GM08714 (cell line): ENCODE data around the gene SMG1.
A peak's percentile ranks its signal among the peaks of the same experiment; 100 is the strongest.
"Not testable (repeated sequence)": the region's sequence is repeated elsewhere in the genome, so short reads cannot be mapped to it uniquely, and the experiment has no call there.

Experiments used
- H3K4me3 ChIP-seq: fragments of 200-500 bp; sonication (Bioruptor generic); 2 replicates; pipeline ENCODE4 v1.5.1; 2014; ENCODE audit warnings: mild to moderate bottlenecking, low read length, inconsistent platforms
- ZNF274 ChIP-seq: IDR thresholded peaks from 2 replicates; pipeline ENCODE4 v1.6.1; 2012; ENCODE audit warnings: mild to moderate bottlenecking, low read depth, low read length

SMG1 gene

DNA sequence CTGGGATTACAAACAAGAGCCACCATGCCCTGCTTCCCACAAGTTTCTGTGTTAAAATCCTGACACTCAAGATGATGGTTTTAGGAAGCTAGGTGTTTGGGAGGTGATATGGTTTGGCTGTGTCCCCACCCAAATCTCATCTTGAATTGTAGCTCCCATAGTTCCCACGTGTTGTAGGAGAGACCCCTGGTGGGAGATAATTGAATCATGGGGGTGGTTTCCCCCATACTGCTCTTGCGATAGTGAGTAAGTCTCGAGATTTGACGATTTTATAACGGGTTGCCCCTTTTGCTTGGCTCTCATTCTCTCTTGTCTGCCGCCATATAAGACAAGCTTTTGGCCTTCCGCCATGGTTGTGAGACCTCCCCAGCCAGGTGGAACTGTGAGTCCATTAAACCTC, 17.2 kb upstream of the SMG1 start:
- no peak for TF ChIP-seq ZNF274
- H3K4me3 ChIP-seq, result no peak overlapping the region

- TF ChIP-seq ZNF274, result no peak
- H3K4me3 ChIP-seq, result no peak overlapping the region
Measured at GRCh38 chr16:18942061-18942460, 15.9 kb upstream of the SMG1 start.

- H3K4me3 ChIP-seq, result no peak overlapping the region
- TF ChIP-seq ZNF274, result no peak
Measured at GRCh38 chr16:18941471-18941870, 15.3 kb upstream of the SMG1 start.

DNA sequence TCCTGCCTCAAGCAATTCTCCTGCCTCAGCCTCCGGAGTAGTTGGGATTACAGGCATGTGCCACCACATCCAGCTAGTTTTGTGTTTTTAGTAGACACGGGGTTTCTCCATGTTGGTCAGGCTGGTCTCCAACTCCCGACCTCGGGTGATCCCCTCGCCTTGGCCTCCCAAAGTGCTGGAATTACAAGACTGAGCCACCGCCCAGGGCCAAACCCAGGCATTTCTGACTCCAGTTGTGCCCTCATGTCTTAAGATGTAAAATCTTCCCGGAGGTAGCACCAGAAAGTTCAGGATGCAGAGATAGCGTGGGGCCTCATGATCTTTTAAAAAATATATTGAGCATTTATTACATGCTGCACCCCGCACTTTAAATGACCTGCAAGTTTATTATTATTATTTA, 12.8 kb upstream of the SMG1 start:
- no peak for TF ChIP-seq ZNF274
- no peak overlapping the region for H3K4me3 ChIP-seq

DNA sequence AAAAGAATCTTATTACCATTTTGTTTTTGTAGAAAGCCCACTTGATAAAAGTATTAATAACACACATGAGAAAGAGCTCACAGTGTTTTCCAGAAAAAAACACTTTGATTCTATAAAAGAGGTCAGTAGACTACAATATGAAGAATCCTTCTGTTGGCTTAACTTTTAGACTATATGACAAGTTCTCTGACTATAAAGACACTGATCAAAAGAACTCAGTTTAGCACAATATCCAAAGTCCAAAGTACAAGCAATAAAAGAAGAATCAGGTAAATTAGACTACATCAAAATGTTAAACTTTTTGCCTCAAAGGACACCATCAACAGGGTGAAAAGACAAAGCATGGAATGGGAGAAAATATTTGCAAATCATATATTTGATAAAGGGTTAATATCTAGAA, 11.2 kb upstream of the SMG1 start:
- no peak for TF ChIP-seq ZNF274
- H3K4me3 ChIP-seq, result no peak overlapping the region

DNA sequence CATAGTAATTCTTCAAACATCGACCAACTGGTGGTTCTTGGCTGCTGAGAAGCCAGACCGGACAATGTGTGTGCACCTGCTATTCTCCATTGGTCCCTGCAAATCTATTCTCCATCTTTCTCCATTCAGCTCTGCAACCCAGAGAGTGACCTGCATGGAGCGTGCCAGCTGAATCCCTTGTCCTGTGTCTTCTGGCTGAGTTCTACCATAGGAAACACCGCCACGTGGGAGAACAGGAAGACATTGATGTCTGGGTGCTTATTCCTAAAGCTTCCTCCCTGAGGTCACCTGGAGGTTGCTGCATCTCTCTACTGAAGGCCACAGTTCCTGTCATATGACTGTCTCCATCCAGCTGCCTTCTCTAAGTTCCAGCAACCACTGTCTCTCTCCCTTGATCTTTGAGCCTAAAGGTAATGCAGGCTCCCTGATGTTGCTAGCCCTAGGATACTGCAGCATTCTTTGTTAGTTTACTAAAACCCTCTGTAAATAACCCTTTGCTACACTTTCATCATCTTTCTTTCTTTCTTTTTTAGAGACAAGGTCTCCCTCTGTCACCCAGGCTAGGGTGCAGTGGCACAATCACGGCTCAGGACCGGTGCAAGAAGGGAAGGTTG, 10.6 kb upstream of the SMG1 start:
- TF ChIP-seq ZNF274, result no peak
- H3K4me3 ChIP-seq, result no peak overlapping the region

GRCh38 chr16:18933501-18933900, 7.3 kb upstream of the SMG1 start:
- no peak overlapping the region for H3K4me3 ChIP-seq
- no peak for TF ChIP-seq ZNF274

DNA sequence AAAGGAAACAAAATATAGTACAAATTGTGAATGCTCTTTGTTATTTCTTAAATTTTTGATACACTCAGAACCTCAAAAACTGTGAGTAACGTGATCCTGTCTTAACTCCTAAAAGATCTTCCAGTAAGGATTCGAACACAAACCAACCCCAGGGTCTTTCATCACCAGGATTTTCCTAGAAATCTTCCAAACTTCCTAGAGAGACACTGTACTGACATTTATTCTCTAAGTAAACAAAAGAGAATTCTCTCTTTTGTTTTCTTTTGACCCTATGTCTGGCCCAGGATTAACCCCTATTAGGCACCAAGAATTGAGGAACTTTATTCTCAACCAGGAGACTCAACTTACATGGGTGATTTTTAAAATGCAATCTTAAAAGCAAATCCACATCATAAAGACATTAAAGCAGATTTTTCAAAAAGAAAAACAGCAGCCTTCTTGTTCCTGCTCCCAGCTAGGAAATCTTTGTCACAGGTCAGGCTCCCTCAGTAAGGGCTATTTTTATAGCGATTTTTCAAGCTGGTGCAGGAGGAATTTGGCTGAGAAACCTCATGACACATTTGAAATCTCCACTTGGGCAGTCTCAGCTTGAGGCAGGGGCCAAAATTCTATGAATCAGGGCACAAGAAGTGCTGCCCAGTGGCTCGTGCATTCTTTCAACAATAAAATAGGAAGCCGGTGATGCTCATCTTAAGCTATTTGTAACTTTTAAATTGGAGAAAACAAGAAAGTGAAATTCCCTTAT, 6.2 kb upstream of the SMG1 start:
- H3K4me3 ChIP-seq, result no peak overlapping the region
- no peak for TF ChIP-seq ZNF274

DNA sequence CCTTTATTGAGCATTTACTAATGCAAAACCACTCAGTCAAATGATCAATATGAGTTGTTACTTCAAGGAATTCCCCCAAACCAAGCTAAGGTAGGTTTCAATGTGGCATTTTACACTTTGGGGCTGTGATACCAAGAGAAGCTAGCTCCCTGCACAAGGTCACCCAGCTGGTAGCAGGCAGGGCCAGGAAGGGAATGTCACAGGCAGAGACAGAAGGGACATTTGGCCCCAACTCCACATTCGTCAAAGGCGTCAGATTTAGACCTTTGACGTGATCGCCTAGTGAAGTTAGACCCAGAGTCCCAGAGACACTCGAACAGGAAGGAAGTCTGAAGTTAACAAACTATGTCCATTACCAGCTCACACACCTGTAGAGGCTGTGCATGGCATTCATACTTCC, 5.5 kb upstream of the SMG1 start:
- no peak overlapping the region for H3K4me3 ChIP-seq
- no peak for TF ChIP-seq ZNF274

- H3K4me3 ChIP-seq, result not testable (repeated sequence)
Measured at GRCh38 chr16:18930095-18930494, 3.9 kb upstream of the SMG1 start.

- not testable (repeated sequence) for H3K4me3 ChIP-seq
Measured at GRCh38 chr16:18928073-18928472, 1.9 kb upstream of the SMG1 start.

DNA sequence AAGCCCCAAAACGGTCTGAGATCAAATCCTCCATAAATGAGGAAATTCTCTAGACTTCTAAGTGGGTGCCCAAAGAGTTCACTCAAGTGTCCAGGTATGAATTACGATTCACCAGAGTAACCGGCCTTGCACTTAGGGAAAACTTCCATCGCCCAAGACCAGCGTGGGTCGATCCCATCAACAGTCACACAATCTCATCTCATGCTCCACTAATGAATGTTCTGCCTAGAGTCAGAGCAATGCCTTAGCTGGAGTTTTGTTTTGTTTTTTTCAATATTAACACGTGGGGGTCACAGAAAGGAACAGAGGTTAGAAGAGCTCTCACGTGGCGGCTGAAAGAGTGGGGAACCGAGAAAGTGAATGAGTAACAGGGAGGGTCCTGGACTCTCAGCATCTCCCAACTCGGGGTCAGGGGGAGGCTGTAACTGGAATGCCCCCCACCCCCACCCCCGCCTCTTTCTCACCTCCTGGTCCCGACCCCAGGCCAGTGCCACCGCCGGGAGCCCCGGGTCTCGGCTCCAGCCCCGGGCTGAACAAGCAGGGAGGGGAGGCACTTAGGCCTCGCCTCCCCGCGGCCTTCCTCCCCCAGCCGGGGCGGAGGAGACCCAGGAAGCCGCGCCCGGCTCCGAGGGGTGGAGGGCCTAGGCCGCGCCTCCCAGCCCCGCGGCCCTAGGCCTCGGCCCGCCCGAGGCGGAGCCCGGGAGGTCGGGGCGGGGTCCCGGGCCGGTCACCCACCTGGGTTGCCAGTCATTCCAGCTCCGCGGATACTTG, 808 bp downstream of the SMG1 start:
- peak overlapping the region; percentile 84 for H3K4me3 ChIP-seq

DNA sequence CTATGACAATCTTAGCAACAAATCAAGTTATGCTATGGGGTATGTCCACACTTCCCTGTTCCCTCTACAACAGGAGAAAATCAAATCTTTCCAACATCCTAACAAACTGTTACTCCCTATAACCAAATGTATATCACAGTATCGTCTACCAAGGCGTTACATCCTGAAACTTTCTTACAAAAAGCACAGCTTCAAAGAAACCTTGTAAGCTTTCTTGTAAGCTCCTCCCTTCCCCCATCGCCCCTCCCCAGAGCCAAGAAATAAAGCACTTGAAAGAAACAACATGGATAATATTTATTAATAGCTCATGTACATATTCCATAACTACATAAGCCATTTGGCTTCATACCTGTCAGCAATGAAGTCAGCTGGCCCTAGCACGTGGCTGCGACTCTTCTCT, 2.3 kb downstream of the SMG1 start:
- not testable (repeated sequence) for H3K4me3 ChIP-seq

GRCh38 chr16:18923124-18923523, 3.1 kb downstream of the SMG1 start:
- H3K4me3 ChIP-seq, result peak overlapping the region; percentile 43; the same call in 1 of the 2 replicates

DNA sequence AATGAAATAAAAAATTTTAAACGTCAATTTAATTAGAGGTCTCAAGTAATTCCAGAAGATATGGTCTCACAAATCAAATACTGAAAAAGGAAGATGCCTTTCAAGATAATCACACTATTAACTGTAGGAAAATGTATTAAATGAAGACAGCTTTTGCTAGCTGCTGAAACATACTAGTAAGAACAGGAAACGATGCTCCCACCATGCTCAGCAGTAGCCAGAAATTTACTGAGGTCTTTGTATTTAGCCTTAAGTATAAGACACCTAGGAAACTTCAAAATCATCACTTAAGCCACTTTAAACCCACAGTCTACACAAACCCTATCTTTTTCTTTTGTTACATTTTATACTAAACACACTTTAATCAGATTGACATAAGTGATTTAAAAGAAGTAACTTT, 16.6 kb downstream of the SMG1 start:
- not testable (repeated sequence) for H3K4me3 ChIP-seq

- not testable (repeated sequence) for H3K4me3 ChIP-seq
Measured at GRCh38 chr16:18908716-18909115, 17.5 kb downstream of the SMG1 start.

GRCh38 chr16:18902778-18903177, 23.4 kb downstream of the SMG1 start:
- not testable (repeated sequence) for H3K4me3 ChIP-seq

GRCh38 chr16:18902044-18902443, 24.2 kb downstream of the SMG1 start:
- not testable (repeated sequence) for H3K4me3 ChIP-seq

GRCh38 chr16:18901194-18901593, 25.0 kb downstream of the SMG1 start:
- H3K4me3 ChIP-seq, result not testable (repeated sequence)

DNA sequence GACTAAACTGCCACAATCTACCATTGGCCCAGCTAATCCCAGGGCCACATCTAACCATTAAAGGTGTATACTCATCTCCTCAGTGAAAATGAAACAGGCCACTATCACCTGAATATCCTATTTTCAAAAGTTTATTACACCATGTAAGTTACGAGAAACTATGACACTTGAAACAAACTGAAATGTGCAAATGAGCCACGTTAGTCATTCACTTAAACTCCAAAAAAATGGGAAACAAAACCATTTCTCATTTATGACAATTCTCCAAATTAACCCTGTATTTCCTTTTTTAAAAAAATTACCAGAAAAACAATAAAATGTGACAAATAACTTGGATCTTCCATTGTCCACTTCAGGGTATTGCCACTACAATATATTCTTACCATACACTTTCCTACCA, 41.8 kb downstream of the SMG1 start:
- H3K4me3 ChIP-seq, result not testable (repeated sequence)

- not testable (repeated sequence) for H3K4me3 ChIP-seq
Measured at GRCh38 chr16:18877734-18878133, 48.5 kb downstream of the SMG1 start.

GRCh38 chr16:18877259-18877658, 48.9 kb downstream of the SMG1 start:
- H3K4me3 ChIP-seq, result not testable (repeated sequence)
